DMS114 treated with DMSO at 0.1 percent for 48 hours (cell line): Measurements from ENCODE around the gene SPCS2.
"Not testable (repeated sequence)": the region's sequence is repeated elsewhere in the genome, so short reads cannot be mapped to it uniquely, and the experiment has no call there.

Experiments
- DNase-seq: peaks from one replicate; lab custom pipeline; 2025; ENCODE audit not compliant: unreplicated experiment; lab: John Stamatoyannopoulos, UW

The SPCS2 gene

DNA sequence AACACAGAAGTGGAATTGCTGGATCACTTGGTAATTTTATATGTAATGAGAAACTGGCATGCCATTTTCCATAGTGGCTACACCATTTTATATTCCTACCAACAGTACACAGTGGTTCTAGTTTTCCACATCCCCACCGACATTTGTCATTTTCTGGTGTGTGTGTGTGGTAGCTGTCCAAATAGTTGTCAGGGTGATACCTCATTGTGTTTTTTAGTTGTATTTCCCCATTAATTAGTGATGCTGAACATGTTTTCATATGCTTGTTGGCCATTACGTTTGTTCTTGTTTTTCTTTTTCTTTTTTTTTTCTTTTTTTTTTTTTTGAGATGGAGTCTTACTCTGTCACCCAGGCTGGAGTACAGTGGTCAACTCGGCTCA, 51.9 kb downstream of the SPCS2 start:
- no peak for DNase-seq

DNA sequence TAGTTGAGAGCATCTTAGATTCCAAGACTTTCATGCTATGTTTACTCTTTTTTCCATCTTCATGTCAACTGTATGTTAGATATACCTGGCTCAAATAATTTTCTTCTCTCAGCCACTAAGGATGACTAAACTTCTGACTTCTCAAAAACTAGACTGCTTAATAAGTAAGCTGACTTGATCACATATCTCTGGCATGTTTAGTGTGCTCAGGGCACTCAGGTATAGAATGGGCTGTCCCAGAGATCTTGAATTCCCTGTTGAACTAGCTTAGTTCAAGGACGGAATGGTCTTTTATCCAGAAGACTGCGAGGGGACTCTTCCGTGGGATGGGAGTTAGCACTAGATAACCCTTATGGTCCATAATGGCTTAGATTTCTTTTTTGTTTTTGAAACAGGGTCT, 52.6 kb downstream of the SPCS2 start:
- DNase-seq = no peak

GRCh38 chr11:75002516-75002915, 53.5 kb downstream of the SPCS2 start:
- no peak for DNase-seq

- no peak for DNase-seq
These were observed 55.1 kb downstream of the SPCS2 start for GRCh38 chr11:75004215-75004614.

DNA sequence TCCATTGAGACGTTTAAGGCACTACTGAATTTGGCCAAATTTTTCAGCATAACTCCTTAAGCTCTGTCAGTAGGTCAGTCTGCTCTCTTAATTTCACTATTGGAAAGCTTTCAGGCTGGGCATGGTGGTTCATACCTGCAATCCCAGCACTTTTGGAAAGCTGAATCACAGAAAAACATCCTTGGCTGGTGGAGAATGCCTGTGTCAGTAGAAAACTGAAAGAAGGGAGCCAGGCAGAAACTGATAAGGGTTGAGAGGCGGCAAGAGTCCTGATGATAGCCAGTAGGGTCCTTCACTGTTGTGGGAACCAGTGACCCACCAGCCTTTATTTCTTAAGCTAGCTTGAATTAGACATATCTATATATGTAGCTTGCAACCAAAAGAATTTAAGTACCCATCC, 62.3 kb downstream of the SPCS2 start:
- no peak for DNase-seq

GRCh38 chr11:75011872-75012271, 62.8 kb downstream of the SPCS2 start:
- DNase-seq = no peak

GRCh38 chr11:75013051-75013450, 64.0 kb downstream of the SPCS2 start:
- no peak for DNase-seq

GRCh38 chr11:75014129-75014528, 65.1 kb downstream of the SPCS2 start:
- no peak for DNase-seq

DNA sequence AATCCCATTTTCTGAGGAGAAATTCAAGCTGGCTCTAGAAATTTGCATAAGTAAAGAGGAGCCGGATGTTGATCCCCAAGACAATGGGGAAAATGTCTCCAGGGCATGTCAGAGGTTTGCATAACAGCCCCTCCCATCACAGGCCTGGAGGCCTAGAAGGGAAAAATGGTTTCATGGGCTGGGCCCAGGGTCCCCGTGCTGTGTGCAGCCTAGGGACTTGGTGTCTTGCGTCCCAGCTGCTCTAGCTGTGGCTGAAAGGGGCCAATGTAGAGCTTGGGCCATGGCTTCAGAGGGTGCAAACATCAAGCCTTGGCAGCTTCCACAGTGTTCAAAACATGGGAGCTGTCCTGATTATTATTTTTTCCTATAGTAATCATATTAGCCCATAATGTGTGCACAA, 70.1 kb downstream of the SPCS2 start:
- DNase-seq = not testable (repeated sequence)

DNA sequence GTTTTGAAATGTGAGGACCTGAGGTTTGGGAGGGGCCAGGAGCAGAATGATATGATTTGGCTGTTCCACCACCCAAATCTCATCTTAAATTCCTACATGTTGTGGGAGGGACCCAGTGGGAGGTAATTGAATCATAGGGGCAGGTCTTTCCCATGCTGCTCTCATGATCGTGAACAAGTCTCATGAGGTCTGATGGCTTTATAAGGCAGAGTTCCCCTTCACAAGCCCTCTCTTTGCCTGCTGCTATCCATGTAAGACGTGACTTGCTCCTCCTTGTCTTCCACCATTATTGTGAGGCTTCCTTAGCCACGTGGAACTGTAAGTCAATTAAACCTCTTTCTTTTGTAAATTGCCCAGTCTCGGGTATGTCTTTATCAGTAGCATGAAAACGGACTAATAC, 71.3 kb downstream of the SPCS2 start:
- not testable (repeated sequence) for DNase-seq

DNA sequence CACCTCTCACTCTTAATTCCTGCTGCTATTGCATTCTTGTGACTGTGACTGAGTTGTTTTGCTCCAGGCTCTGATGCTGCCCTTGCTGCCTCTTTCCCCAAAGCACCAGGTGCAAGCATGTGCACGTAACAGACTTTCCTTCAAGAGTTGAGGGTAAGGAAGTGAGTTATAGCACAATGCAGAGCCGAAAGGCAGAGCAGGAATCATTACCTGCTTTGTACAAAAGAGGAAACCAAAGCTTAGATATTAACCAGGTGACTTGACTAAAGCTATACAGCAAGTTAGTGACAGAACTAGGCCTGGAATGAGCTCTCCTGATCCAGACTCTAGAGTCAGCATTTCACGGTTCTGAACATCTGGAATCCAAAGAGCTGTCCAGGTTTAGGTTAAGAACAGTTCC, 73.2 kb downstream of the SPCS2 start:
- DNase-seq = no peak

DNA sequence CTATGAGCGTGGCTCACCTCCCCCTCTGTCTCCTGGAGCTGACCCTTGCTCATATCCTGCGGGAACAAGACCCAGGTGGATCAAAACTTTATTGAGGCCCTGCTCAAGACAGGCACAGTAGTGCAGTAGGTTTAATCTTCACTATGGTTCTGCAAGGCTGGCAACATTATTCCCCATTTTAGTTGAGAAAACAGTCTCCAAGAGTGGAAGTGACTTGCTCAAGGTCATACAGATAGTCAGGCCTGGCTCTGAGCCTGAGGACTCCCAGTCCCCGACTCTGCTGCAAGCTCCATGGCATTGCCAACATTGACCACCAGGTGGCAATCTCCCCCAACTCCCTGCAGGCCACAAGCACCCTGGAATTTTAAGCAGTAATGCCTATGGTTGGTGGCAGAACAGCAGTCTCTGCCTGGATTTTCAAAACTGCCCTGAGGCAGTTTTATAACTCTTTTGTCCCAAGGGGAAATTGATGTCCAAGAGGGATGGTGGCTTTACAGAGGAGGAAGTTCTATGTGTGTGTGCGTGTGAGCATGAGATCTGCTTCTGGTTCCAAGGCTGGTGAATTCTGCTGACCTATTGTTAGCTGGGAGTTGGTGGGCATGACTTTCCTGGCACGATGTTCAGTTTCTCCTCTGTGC, 73.8 kb downstream of the SPCS2 start:
- DNase-seq = peak; percentile 53

GRCh38 chr11:75023446-75024067, 74.5 kb downstream of the SPCS2 start:
- no peak for DNase-seq

DNA sequence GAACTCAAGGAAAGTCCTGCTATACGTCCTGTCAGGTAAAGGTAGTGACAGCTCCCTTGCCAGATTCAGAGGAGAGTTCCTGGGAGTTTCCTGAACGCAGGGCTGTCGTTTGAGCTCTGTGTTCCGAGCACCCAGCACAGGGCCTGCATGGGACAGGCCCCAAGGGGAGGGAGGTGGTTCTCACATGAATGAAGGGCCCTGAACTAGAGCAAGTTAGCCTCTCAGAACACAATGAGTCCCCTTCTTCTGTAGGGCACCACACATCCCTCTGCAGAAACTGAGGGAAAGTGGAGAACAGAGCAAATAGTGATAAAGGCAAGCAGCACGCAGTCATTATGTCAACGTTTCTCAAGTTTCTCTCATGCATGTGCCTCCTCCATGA, 75.0 kb downstream of the SPCS2 start:
- DNase-seq = no peak

- no peak for DNase-seq
These were observed 75.7 kb downstream of the SPCS2 start for GRCh38 chr11:75024764-75025211.

- DNase-seq = no peak
These were observed 76.5 kb downstream of the SPCS2 start for GRCh38 chr11:75025561-75025960.

GRCh38 chr11:75028321-75028720, 79.3 kb downstream of the SPCS2 start:
- no peak for DNase-seq
